SK-N-MC (cell line): Measurements from ENCODE around the gene GCC1.
"Not testable (repeated sequence)": the region's sequence is repeated elsewhere in the genome, so short reads cannot be mapped to it uniquely, and the experiment has no call there.

ENCODE experiments used
- DNase-seq: peaks from one replicate; pipeline ENCODE4 v3.0.0-alpha.2; 2011; ENCODE audit warnings: low read depth, low spot score
- H3K27ac ChIP-seq: fragments of 200-600 bp; sonication (generic); 2 replicates; pipeline ENCODE4 v1.5.1; 2016; ENCODE audit warnings: mixed run types
- H3K36me3 ChIP-seq: fragments of 200-600 bp; sonication (generic); 2 replicates; pipeline ENCODE4 v1.6.1; 2017; ENCODE audit warnings: antibody characterized with exemption, low read length, mixed read lengths; ENCODE audit not compliant: insufficient read depth
- H3K4me3 ChIP-seq: fragments of 200-600 bp; sonication (generic); 2 replicates; pipeline ENCODE4 v1.5.1; 2016
- H3K9ac ChIP-seq: fragments of 200-600 bp; sonication (generic); 2 replicates; pipeline ENCODE4 v1.8.0; 2017; ENCODE audit warnings: mixed run types, mixed read lengths; ENCODE audit not compliant: insufficient read length
- H3K9me3 ChIP-seq: fragments of 200-600 bp; sonication (generic); 2 replicates; pipeline ENCODE4 v1.6.1; 2017; ENCODE audit warnings: low read depth, mild to moderate bottlenecking, antibody characterized with exemption, low read length, moderate library complexity, mixed read lengths
- EZH2 ChIP-seq: fragments of 200-600 bp; sonication (generic); IDR thresholded peaks from one replicate; pipeline ENCODE4 v1.6.1; 2017; ENCODE audit warnings: antibody characterized with exemption
- FOXP2 ChIP-seq: optimal IDR thresholded peaks from 2 replicates; pipeline ENCODE3; 2011; ENCODE audit warnings: mild to moderate bottlenecking, moderate library complexity; ENCODE audit not compliant: insufficient read depth; ENCODE audit errors: extremely low read length, control extremely low read depth
- POLR2AphosphoS5 ChIP-seq: IDR thresholded peaks from 2 replicates; pipeline ENCODE4 v1.6.1; 2012; ENCODE audit warnings: mild to moderate bottlenecking, low read depth, low read length, borderline replicate concordance

GCC1 gene

DNA sequence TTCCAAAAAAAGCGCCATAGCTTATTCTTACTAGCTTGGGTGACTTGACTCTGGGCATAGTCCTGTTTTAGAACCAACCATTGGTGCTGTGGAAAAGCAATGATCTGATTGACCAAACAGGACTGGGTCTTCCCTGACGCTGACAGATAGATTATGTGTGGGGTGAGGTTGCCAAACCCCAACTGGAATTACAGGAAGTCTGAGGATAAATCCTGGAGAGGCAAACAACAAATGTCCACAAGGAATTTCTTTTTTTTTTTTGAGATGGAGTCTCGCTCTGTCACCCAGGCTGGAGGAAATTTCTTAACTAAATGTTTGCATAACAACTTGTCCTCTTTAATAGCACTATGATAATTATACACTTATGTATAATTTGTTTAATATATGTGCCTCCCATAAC is 19.2 kb downstream of the GCC1 start:
- Histone ChIP-seq H3K9ac (no peak overlapping the region), H3K36me3 (no peaks in the 10 kb centered on the region), H3K4me3 (no peak overlapping the region), H3K9me3 (no peaks in the 10 kb centered on the region), H3K27ac (no peak overlapping the region)
- no peak for DNase-seq
- TF ChIP-seq FOXP2, result no peak
- TF ChIP-seq EZH2, result no peak
- TF ChIP-seq POLR2AphosphoS5, result no peak

- Histone ChIP-seq H3K36me3 (no peaks in the 10 kb centered on the region), H3K9ac (no peak overlapping the region), H3K27ac (no peak overlapping the region), H3K9me3 (no peaks in the 10 kb centered on the region; the same call in 1 of the 2 replicates), H3K4me3 (no peak overlapping the region)
- TF ChIP-seq POLR2AphosphoS5 (no peak), EZH2 (no peak)
- DNase-seq, result no peak
Measured at GRCh38 chr7:127557803-127558202, 27.6 kb downstream of the GCC1 start.

- DNase-seq, result no peak
- TF ChIP-seq FOXP2 (no peak), EZH2 (no peak)
- H3K4me3 ChIP-seq, result no peak overlapping the region
- no peak overlapping the region for H3K9ac ChIP-seq
- H3K36me3 ChIP-seq, result no peaks in the 10 kb centered on the region
- H3K27ac ChIP-seq, result no peak overlapping the region
- no peaks in the 10 kb centered on the region; the same call in 1 of the 2 replicates for H3K9me3 ChIP-seq
Measured at GRCh38 chr7:127556404-127556803, 29.0 kb downstream of the GCC1 start.

DNA sequence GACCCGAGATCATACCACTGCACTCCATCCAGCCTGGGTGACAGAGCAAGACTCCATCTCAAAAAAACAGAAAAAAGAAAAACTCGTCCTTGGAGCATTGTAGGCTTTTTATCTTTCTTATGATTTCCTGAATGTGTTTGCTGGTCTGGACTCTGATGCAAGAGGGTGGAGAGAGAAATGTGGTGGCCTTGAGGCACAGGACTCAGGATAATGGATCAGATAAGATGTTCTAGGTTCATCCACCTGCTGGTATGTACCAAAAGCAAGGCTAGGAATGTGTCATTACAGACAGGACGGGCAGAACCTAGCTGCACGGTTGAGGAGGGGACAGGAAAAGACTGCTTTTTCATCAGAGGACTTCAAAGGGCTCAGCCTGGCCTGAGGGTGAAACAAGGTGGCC is 33.5 kb downstream of the GCC1 start:
- H3K36me3 ChIP-seq, result no peaks in the 10 kb centered on the region
- TF ChIP-seq POLR2AphosphoS5, result no peak
- TF ChIP-seq FOXP2, result no peak
- no peak for TF ChIP-seq EZH2
- no peak overlapping the region for H3K27ac ChIP-seq
- H3K9me3 ChIP-seq, result no peaks in the 10 kb centered on the region
- no peak for DNase-seq
- H3K4me3 ChIP-seq, result no peak overlapping the region
- no peak overlapping the region for H3K9ac ChIP-seq

DNA sequence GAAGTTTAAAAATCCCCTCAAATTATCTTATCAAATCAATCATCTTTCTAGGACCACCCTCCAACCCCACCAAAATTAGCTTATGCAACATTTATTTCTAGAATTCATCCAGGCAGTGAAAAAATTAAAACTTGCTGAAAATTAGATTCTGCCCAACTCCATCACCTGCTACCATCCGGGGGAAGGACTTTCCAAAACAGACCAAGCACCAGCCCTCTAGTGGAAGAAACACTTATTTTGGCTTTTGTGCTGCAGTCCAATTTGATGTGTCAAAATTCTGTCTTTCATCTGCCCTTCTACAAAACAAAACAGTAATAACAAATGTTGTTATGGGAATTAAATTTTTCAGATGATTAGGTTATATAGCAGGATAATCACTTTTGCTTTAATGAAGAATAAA is 35.1 kb downstream of the GCC1 start:
- Histone ChIP-seq H3K27ac (no peak overlapping the region), H3K4me3 (no peak overlapping the region), H3K9ac (no peak overlapping the region), H3K9me3 (no peaks in the 10 kb centered on the region), H3K36me3 (no peaks in the 10 kb centered on the region)
- no peak for DNase-seq
- TF ChIP-seq POLR2AphosphoS5 (no peak), EZH2 (no peak), FOXP2 (no peak)

GRCh38 chr7:127546313-127546712 is 39.1 kb downstream of the GCC1 start:
- DNase-seq, result no peak
- no peak overlapping the region for H3K9ac ChIP-seq
- no peaks in the 10 kb centered on the region for H3K36me3 ChIP-seq
- no peak overlapping the region for H3K27ac ChIP-seq
- H3K4me3 ChIP-seq, result no peak overlapping the region
- TF ChIP-seq POLR2AphosphoS5 (no peak), EZH2 (no peak), FOXP2 (no peak)
- no peaks in the 10 kb centered on the region for H3K9me3 ChIP-seq

DNA sequence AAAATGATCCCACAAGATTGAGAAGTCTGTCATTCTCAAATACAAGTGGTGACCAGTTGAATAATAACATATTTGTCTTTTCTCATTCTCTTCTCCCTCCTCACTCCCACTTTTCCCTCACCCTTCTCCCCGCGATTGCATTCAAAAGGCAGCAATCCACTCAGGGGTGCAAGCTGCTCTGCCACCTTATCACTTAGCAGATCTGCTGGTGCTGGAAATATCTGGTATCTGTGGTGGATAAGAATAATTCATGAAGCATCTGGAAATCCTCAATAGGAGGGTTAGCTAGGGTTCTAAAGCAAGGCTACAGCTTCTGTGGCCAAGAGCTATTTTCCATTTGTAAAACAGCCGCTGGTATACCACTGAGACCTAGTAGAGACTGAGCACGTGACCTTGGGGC is 43.8 kb downstream of the GCC1 start:
- H3K9ac ChIP-seq, result no peak overlapping the region
- TF ChIP-seq POLR2AphosphoS5 (no peak), FOXP2 (no peak), EZH2 (no peak)
- no peak overlapping the region for H3K4me3 ChIP-seq
- no peak overlapping the region for H3K27ac ChIP-seq
- no peak for DNase-seq
- H3K9me3 ChIP-seq, result no peaks in the 10 kb centered on the region
- no peaks in the 10 kb centered on the region for H3K36me3 ChIP-seq

DNA sequence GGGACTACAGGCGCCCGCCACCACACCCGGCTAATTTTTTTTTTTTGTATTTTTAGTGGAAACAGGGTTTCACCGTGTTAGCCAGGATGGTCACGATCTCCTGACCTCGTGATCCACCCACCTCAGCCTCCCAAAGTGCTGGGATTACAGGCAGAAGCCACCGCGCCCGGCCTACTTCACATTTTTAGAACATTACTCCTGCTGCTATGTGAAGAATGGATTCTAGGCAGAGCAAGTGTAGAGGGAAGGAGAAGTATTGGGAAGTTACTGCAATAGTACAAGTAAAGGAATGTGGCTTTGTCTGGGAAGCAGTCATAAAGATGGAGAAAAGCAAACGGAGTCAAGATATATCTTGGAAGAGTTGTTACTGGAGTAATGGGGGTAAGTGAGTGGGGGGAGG is 44.9 kb downstream of the GCC1 start:
- H3K9me3 ChIP-seq, DNase-seq, H3K9ac ChIP-seq, H3K4me3 ChIP-seq, H3K36me3 ChIP-seq, H3K27ac ChIP-seq: not testable (repeated sequence)

DNA sequence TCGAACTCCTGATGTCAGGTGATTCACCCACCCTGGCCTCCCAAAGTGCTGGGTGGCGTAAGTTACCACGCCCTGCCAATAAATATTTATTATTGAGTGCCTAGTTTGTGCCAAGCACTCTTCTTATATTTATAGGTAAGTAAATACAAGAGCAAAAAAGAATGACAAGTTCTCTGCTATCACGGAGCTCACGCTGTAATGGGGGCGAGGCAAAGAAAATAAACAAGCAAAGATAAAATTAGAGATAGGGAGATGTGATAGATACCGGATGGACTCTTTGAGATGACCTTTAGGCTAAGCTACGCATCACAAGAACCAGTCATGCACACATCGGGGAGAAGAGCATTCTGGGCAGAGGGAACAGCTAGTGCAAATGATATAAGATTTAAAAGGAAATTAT is 46.3 kb downstream of the GCC1 start:
- Histone ChIP-seq H3K27ac (no peak overlapping the region), H3K4me3 (no peak overlapping the region), H3K9ac (no peak overlapping the region), H3K9me3 (no peaks in the 10 kb centered on the region), H3K36me3 (no peaks in the 10 kb centered on the region)
- DNase-seq, result no peak
- TF ChIP-seq POLR2AphosphoS5, result no peak
- no peak for TF ChIP-seq FOXP2
- no peak for TF ChIP-seq EZH2
